ENCODE data around the gene COPZ1.

Gene COPZ1

DNA sequence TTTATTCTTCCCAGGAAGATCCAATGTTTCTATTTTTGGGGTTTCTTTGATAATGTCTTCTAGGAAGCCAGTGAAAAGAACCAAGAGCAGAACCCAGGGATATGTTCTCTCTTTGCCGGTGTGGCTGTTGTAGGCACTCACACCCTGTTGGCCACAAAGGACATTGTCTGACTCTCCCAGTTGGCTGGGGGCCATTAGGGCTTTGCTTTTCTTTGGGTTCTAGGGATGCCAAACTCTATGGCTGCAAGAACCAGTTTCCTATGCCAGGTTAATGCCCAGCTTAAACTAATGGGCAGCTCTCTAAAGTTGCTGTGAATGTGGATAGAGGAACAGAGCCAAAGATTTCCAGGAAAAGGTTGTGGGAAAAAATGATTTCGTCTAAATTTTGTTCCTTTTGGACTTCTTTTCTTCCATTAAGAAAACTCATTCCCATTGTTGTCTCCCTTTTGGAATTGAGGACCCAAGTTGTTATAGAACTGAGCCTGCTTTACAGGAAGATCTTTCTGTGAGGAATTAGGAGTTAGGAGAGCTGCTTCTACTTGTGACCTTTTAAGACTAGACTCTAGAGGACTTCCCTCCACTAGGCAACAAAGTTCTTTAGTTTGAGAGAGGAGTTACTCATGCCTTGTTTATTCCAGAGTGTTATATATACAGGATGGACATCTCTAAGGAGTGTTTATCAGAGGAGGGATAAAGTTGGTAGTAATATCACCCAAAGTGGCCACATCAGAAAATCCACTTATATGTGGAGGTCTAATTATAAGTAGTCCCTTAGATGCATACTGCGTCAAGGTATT is 13.1 kb downstream of the COPZ1 start:
- Histone ChIP-seq H3K36me3 (ENCODE audit: control insufficient read depth in 2 of 2, insufficient read depth in 2 of 2, low read length in 2 of 2) (peaks cover 17 to 21% of the 10 kb centered on the region in 2 donors), H3K4me1 (ENCODE audit: control insufficient read depth in 2 of 2, insufficient read depth in 2 of 2, low read length in 2 of 2) (peaks cover 0 to 4% of the 10 kb centered on the region in 2 donors), H3K9me3 (ENCODE audit: control insufficient read depth in 2 of 2, low read length in 2 of 2) (no peaks in the 10 kb centered on the region), H3K27me3 (ENCODE audit: control insufficient read depth in 2 of 2, insufficient read depth in 2 of 2, low read length in 2 of 2) (no peaks in the 10 kb centered on the region), H3K27ac (ENCODE audit: low read depth in 2 of 2, low read length in 2 of 2) (no peak overlapping the region), H3K9ac (ENCODE audit: low read depth in 1 of 2, low read length in 2 of 2) (no peak overlapping the region), H3K4me3 (ENCODE audit: low read length in 2 of 2) (no peak overlapping the region)

DNA sequence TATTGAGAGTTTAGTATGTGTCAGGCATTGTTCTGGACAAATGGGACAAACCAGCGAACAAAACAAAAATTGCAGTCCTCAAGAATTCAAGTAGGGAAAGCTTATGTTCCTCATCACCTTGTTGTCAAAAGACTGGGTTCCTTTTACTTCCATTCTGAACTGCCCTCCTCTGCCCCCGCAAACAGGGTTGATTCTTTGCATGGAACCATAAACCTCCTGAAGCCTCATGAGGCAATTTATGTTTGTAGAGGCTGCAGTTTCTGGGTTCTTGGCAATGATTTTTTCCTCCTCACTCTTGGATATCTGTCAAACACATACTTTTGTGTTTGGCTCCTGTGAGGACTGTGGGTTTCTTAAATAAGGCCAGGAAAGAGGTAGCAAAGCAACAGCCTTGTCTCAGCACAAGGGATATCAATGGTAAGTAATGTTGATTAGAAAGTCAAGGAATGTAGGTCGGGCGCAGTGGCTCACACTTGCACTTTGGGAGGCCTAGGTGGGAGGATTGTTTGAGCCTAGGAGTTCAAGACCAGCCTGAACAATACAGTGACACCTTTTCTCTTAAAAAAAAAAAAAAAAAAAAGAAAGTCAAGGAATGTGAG is 13.9 kb downstream of the COPZ1 start:
- Histone ChIP-seq H3K4me3 (ENCODE audit: low read length in 2 of 2) (no peak overlapping the region), H3K36me3 (ENCODE audit: control insufficient read depth in 2 of 2, insufficient read depth in 2 of 2, low read length in 2 of 2) (peaks cover 25 to 29% of the 10 kb centered on the region in 2 donors), H3K27me3 (ENCODE audit: control insufficient read depth in 2 of 2, insufficient read depth in 2 of 2, low read length in 2 of 2) (no peaks in the 10 kb centered on the region), H3K27ac (ENCODE audit: low read depth in 2 of 2, low read length in 2 of 2) (no peak overlapping the region), H3K9me3 (ENCODE audit: control insufficient read depth in 2 of 2, low read length in 2 of 2) (no peaks in the 10 kb centered on the region), H3K4me1 (ENCODE audit: control insufficient read depth in 2 of 2, insufficient read depth in 2 of 2, low read length in 2 of 2) (peaks cover 0 to 4% of the 10 kb centered on the region in 2 donors), H3K9ac (ENCODE audit: low read depth in 1 of 2, low read length in 2 of 2) (no peak overlapping the region)

DNA sequence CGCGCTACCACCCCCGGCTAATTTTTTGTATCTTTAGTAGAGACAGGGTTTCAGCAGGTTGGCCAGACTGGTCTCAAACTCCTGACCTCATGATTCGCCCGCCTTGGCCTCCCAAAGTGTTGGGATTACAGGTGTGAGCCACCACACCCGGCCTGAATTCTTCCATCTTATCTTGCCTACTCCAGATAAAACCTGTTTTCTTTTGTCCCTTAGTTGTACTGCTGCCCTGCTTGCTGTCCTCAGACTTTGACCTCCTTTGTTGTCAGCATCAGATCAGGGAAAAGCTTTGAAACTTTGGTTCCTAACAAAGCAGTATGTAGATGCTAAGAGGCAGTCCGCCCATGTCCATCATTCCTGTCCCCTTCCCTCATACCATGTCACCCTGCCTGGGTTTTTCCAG is 15.9 kb downstream of the COPZ1 start:
- H3K27ac ChIP-seq (ENCODE audit: low read depth in 2 of 2, low read length in 2 of 2) = no peak overlapping the region
- H3K9me3 ChIP-seq (ENCODE audit: control insufficient read depth in 2 of 2, low read length in 2 of 2) = no peaks in the 10 kb centered on the region
- H3K27me3 ChIP-seq (ENCODE audit: control insufficient read depth in 2 of 2, insufficient read depth in 2 of 2, low read length in 2 of 2) = no peaks in the 10 kb centered on the region
- no peak overlapping the region for H3K4me3 ChIP-seq (ENCODE audit: low read length in 2 of 2)
- H3K36me3 ChIP-seq (ENCODE audit: control insufficient read depth in 2 of 2, insufficient read depth in 2 of 2, low read length in 2 of 2) = peaks cover 32 to 40% of the 10 kb centered on the region in 2 donors
- H3K9ac ChIP-seq (ENCODE audit: low read depth in 1 of 2, low read length in 2 of 2) = no peak overlapping the region
- H3K4me1 ChIP-seq (ENCODE audit: control insufficient read depth in 2 of 2, insufficient read depth in 2 of 2, low read length in 2 of 2) = peaks cover 0 to 4% of the 10 kb centered on the region in 2 donors

DNA sequence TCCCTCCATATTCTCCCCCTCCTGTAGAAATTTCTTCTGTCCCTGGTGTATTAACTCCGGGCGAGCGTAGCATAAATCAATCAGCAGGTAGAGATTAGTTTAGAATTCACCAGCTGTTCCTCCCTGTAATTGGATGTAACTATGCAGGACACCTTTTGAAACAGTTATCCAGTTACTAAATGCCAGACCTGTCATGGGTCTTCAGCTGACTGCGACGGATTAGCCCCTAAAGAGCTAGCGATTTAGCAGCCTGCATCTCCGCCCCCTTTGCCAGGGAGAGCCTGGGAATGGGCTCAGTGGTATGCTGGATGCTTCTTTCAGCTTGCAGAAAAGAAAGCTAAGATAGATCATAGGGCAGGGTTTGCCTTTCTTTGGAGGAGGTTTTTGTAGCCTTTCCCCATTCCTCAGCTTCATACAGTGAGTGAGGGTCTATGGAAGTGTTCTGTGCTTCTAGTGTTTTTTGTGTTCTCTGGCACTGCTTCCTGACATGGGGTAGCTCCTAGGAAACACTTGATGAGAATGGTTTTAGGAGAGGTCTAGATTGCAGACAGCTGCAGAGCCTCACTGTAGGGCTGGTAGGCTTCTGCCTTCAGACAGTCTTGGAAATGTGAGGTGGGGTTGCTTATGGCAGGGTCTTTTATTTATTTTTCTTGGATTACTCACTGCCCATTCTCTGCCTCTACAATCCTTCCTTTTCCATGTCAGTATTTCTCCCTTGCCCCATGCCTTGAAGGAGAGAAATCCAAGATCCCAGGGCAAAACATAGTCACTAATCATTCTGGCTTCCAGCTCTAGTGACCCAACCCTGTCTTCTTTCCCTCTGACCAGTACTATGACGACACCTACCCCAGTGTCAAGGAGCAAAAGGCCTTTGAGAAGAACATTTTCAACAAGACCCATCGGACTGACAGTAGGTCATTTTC is 16.7 kb downstream of the COPZ1 start:
- Histone ChIP-seq H3K4me1 (ENCODE audit: control insufficient read depth in 2 of 2, insufficient read depth in 2 of 2, low read length in 2 of 2) (peaks cover 0 to 4% of the 10 kb centered on the region in 2 donors), H3K27me3 (ENCODE audit: control insufficient read depth in 2 of 2, insufficient read depth in 2 of 2, low read length in 2 of 2) (no peaks in the 10 kb centered on the region), H3K9me3 (ENCODE audit: control insufficient read depth in 2 of 2, low read length in 2 of 2) (no peaks in the 10 kb centered on the region), H3K9ac (ENCODE audit: low read depth in 1 of 2, low read length in 2 of 2) (no peak overlapping the region), H3K27ac (ENCODE audit: low read depth in 2 of 2, low read length in 2 of 2) (no peak overlapping the region), H3K36me3 (ENCODE audit: control insufficient read depth in 2 of 2, insufficient read depth in 2 of 2, low read length in 2 of 2) (peaks cover 33 to 45% of the 10 kb centered on the region in 2 donors), H3K4me3 (ENCODE audit: low read length in 2 of 2) (no peak overlapping the region)

DNA sequence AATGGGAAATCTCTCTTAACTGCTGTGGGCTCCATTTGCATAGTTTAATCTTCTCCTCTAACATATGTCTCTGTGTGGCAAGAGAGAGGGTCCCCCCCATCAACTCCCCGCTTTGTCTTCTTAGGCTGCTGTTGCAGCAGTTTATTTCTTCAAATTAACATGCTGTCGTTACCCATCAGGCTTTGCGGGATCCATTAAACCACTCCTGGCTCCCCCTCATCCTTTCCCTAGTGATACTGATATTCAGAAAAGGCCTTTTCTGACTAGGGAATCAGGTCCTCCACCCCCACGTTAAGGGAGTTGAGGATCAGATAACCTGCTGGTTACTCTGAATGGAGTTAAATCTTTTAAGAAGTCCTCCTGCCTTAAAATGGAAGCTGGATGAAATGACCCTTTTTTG is 24.1 kb downstream of the COPZ1 start:
- Histone ChIP-seq H3K9me3 (ENCODE audit: control insufficient read depth in 2 of 2, low read length in 2 of 2) (no peaks in the 10 kb centered on the region), H3K36me3 (ENCODE audit: control insufficient read depth in 2 of 2, insufficient read depth in 2 of 2, low read length in 2 of 2) (peaks cover 53 to 60% of the 10 kb centered on the region in 2 donors), H3K27me3 (ENCODE audit: control insufficient read depth in 2 of 2, insufficient read depth in 2 of 2, low read length in 2 of 2) (no peaks in the 10 kb centered on the region), H3K27ac (ENCODE audit: low read depth in 2 of 2, low read length in 2 of 2) (no peak overlapping the region), H3K9ac (ENCODE audit: low read depth in 1 of 2, low read length in 2 of 2) (no peak overlapping the region), H3K4me1 (ENCODE audit: control insufficient read depth in 2 of 2, insufficient read depth in 2 of 2, low read length in 2 of 2) (no peaks in the 10 kb centered on the region), H3K4me3 (ENCODE audit: low read length in 2 of 2) (no peak overlapping the region)

DNA sequence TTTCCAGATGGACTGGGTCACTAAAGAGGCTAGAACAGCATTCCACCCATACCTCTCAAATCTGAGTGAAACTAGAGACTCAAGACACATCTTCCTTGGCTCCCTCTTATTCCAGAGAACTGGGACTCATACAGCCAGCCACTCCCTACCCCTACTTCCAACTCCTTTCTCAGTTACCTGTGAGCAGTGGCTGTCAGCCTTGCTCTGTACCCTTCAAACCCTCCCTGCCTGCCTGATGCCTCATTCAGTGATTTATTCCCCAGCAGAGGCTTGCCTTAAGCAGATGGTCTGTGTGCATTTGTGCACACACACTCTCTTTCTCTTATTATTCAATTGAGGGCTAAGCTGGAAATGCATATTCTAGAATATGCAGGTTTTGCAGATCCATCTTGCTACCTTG is 24.7 kb downstream of the COPZ1 start:
- Histone ChIP-seq H3K4me1 (ENCODE audit: control insufficient read depth in 2 of 2, insufficient read depth in 2 of 2, low read length in 2 of 2) (no peaks in the 10 kb centered on the region), H3K27me3 (ENCODE audit: control insufficient read depth in 2 of 2, insufficient read depth in 2 of 2, low read length in 2 of 2) (no peaks in the 10 kb centered on the region), H3K9ac (ENCODE audit: low read depth in 1 of 2, low read length in 2 of 2) (no peak overlapping the region), H3K36me3 (ENCODE audit: control insufficient read depth in 2 of 2, insufficient read depth in 2 of 2, low read length in 2 of 2) (peaks cover 52 to 59% of the 10 kb centered on the region in 2 donors), H3K27ac (ENCODE audit: low read depth in 2 of 2, low read length in 2 of 2) (no peak overlapping the region), H3K9me3 (ENCODE audit: control insufficient read depth in 2 of 2, low read length in 2 of 2) (no peaks in the 10 kb centered on the region), H3K4me3 (ENCODE audit: low read length in 2 of 2) (no peak overlapping the region)

DNA sequence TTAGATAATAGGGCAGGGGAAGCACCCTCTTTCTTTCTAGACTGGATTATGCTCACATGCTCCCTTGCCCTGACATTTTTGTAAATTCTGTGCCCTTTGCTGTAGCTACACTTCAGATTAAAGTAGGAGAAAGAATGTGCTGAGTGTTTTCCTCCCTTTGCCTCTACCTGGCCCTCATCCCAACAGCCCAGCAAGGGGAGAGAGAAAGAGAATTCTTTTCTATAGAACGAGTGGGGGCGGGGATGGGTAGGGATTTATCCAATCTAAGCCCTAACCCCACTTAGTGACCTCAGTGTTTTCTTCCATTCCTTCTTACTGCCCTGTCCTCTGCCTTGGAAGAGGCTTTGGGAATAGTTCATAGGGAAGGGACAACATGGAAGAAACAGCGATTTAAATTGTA is 25.8 kb downstream of the COPZ1 start:
- H3K9me3 ChIP-seq (ENCODE audit: control insufficient read depth in 2 of 2, low read length in 2 of 2) = no peaks in the 10 kb centered on the region
- no peaks in the 10 kb centered on the region for H3K27me3 ChIP-seq (ENCODE audit: control insufficient read depth in 2 of 2, insufficient read depth in 2 of 2, low read length in 2 of 2)
- no peak overlapping the region for H3K27ac ChIP-seq (ENCODE audit: low read depth in 2 of 2, low read length in 2 of 2)
- H3K4me3 ChIP-seq (ENCODE audit: low read length in 2 of 2) = no peak overlapping the region
- H3K36me3 ChIP-seq (ENCODE audit: control insufficient read depth in 2 of 2, insufficient read depth in 2 of 2, low read length in 2 of 2) = peaks cover 48 to 51% of the 10 kb centered on the region in 2 donors
- no peak overlapping the region for H3K9ac ChIP-seq (ENCODE audit: low read depth in 1 of 2, low read length in 2 of 2)
- no peaks in the 10 kb centered on the region for H3K4me1 ChIP-seq (ENCODE audit: control insufficient read depth in 2 of 2, insufficient read depth in 2 of 2, low read length in 2 of 2)

DNA sequence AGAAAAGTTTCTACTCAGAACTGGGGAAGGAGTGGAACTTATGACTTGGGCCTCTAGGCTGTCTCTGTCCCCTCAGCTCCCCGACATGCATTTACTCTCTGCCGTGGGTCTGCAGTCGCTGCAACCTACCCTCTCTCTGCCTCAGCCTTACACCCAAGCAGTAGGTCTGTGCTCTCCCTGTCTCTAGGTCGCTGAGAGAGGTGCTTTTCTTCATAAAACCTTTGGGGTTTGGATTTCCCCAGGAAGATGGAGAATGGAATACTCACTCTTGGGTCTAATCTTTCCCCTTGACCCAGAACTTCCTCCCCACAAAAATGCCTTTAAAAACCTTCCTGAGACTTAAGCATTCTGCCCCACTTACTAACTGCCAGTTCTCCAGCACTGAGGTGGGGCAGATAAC is 26.4 kb downstream of the COPZ1 start:
- Histone ChIP-seq H3K36me3 (ENCODE audit: control insufficient read depth in 2 of 2, insufficient read depth in 2 of 2, low read length in 2 of 2) (peaks cover 48 to 49% of the 10 kb centered on the region in 2 donors), H3K27me3 (ENCODE audit: control insufficient read depth in 2 of 2, insufficient read depth in 2 of 2, low read length in 2 of 2) (no peaks in the 10 kb centered on the region), H3K9me3 (ENCODE audit: control insufficient read depth in 2 of 2, low read length in 2 of 2) (no peaks in the 10 kb centered on the region), H3K9ac (ENCODE audit: low read depth in 1 of 2, low read length in 2 of 2) (no peak overlapping the region), H3K4me1 (ENCODE audit: control insufficient read depth in 2 of 2, insufficient read depth in 2 of 2, low read length in 2 of 2) (no peaks in the 10 kb centered on the region), H3K4me3 (ENCODE audit: low read length in 2 of 2) (no peak overlapping the region), H3K27ac (ENCODE audit: low read depth in 2 of 2, low read length in 2 of 2) (no peak overlapping the region)

DNA sequence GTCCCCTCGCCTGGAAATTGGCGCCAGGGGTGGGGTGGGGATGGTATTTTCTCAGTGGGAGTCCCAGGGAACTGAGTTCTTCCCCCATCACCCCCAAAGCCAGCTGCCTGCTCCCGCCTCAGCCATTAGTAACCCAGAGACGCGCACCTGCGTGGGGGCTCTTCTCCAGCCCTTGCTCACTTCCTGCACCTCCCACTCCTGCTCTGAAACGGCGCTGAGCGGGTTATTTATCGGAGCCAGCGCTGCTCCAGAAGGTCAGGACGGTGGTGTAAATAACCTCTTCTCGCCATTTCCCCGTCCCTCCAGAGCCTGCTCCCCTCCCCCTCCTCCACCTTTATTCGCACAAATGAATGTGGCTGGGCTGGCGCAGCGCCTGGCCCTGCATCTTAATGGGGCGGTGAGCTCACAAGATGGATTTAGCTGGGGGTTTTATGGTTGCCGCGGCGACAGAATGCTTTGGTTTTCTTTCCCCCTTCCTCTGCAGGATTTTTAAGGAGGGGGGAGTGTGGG is 27.1 kb downstream of the COPZ1 start:
- Histone ChIP-seq H3K27ac (ENCODE audit: low read depth in 2 of 2, low read length in 2 of 2) (peak overlapping the region in 1 of 2 donors; percentile 13), H3K36me3 (ENCODE audit: control insufficient read depth in 2 of 2, insufficient read depth in 2 of 2, low read length in 2 of 2) (peaks cover 42 to 43% of the 10 kb centered on the region in 2 donors), H3K9me3 (ENCODE audit: control insufficient read depth in 2 of 2, low read length in 2 of 2) (no peaks in the 10 kb centered on the region), H3K9ac (ENCODE audit: low read depth in 1 of 2, low read length in 2 of 2) (peak overlapping the region in 1 of 2 donors; percentile 19), H3K27me3 (ENCODE audit: control insufficient read depth in 2 of 2, insufficient read depth in 2 of 2, low read length in 2 of 2) (no peaks in the 10 kb centered on the region), H3K4me1 (ENCODE audit: control insufficient read depth in 2 of 2, insufficient read depth in 2 of 2, low read length in 2 of 2) (no peaks in the 10 kb centered on the region), H3K4me3 (ENCODE audit: low read length in 2 of 2) (no peak overlapping the region)
